ENCODE results near the gene CST9. TPM values are rescaled to one million over a fixed set of nuclear protein-coding genes. Genes with fewer than 3 reads are reported as not detected.

CST9 gene
- total and polyA plus RNA-seq, 2 of the 13 experiments (the other 11 are each of a cell fraction or from before 2014, with no cell fraction given), result 0.07 TPM; not detected in 1

GRCh38 chr20:23637282-23638221, 31.8 kb upstream of the CST9 start, which contains the start of gene CST3 (continued):
- TF ChIP-seq AGO1 (IDR thresholded peaks at IDR 0.05; ENCODE audit: low read depth, low read length, poor library complexity, severe bottlenecking) (no peak), ZNF704 (CRISPR knock-in tag; IDR thresholded peaks at IDR 0.05; ENCODE audit: borderline replicate concordance) (no peak; the same call in 1 of the 2 replicates), HOXA9 (CRISPR knock-in tag; IDR thresholded peaks at IDR 0.05; ENCODE audit: borderline replicate concordance) (peak; percentile 94; the same call in 1 of the 2 replicates), POLR2AphosphoS2 (IDR thresholded peaks at IDR 0.05; ENCODE audit: low read depth, low read length) (no peak), HNF4A (CRISPR knock-in tag; IDR thresholded peaks at IDR 0.05) (peak; percentile 31), ZKSCAN8 (CRISPR knock-in tag; IDR thresholded peaks at IDR 0.05; ENCODE audit: borderline replicate concordance) (no peak), KLF6 (CRISPR knock-in tag; IDR thresholded peaks at IDR 0.05) (peak; percentile 91), ZNF567 (CRISPR knock-in tag; IDR thresholded peaks at IDR 0.05; ENCODE audit: borderline replicate concordance) (peak; percentile 86), ZNF615 (CRISPR knock-in tag; IDR thresholded peaks at IDR 0.05; ENCODE audit: borderline replicate concordance) (no peak; the same call in 1 of the 2 replicates), ZSCAN22 (CRISPR knock-in tag; IDR thresholded peaks at IDR 0.05) (peak; percentile 73; the same call in 1 of the 2 replicates), ZNF549 (CRISPR knock-in tag; IDR thresholded peaks at IDR 0.05) (peak; percentile 84; the same call in 1 of the 2 replicates), ELF4 (CRISPR knock-in tag; IDR thresholded peaks at IDR 0.05; ENCODE audit: borderline replicate concordance) (no peak; the same call in 1 of the 2 replicates), TBX3 (IDR thresholded peaks at IDR 0.05; ENCODE audit: borderline replicate concordance) (peak; percentile 16; the same call in 1 of the 2 replicates), PRMT3 (CRISPR knock-in tag; IDR thresholded peaks at IDR 0.05; ENCODE audit: borderline replicate concordance, low read depth) (peak; percentile 70; the same call in 1 of the 2 replicates), ATF1 (CRISPR knock-in tag; IDR thresholded peaks at IDR 0.05) (no peak), KAT8 (CRISPR knock-in tag; IDR thresholded peaks at IDR 0.05) (no peak; the same call in none of the 2 replicates), MLX (CRISPR knock-in tag; IDR thresholded peaks at IDR 0.05) (peak; percentile 27; the same call in 1 of the 2 replicates), HNRNPLL (IDR thresholded peaks at IDR 0.05; ENCODE audit: low read depth, low read length, poor library complexity, severe bottlenecking) (peak; percentile 61), NFKB2 (CRISPR knock-in tag; IDR thresholded peaks at IDR 0.05; ENCODE audit: borderline replicate concordance) (peak; percentile 98), KLF16 (CRISPR knock-in tag; IDR thresholded peaks at IDR 0.05) (peak; percentile 81 to 84; a peak in 2 of 4 replicates), ZNF614 (CRISPR knock-in tag; IDR thresholded peaks at IDR 0.05; ENCODE audit: borderline replicate concordance) (0 out of 2 replicates have a peak, but pooled peaks have one; percentile 62), MED1 (CRISPR knock-in tag; IDR thresholded peaks at IDR 0.05) (peak; percentile 81), NKX3-1 (CRISPR knock-in tag; IDR thresholded peaks at IDR 0.05) (peak; percentile 73), JARID2 (CRISPR knock-in tag; IDR thresholded peaks at IDR 0.05; ENCODE audit: insufficient replicate concordance) (no peak), PLSCR1 (CRISPR knock-in tag; IDR thresholded peaks at IDR 0.05; ENCODE audit: borderline replicate concordance) (no peak), ZNF878 (CRISPR knock-in tag; IDR thresholded peaks at IDR 0.05) (peak; percentile 62; the same call in 1 of the 2 replicates), ZNF780A (CRISPR knock-in tag; IDR thresholded peaks at IDR 0.05) (no peak)

Measured in HepG2 (cell line).